Neural cell (in vitro differentiated cells): ENCODE data around the gene IMPDH2. TPM values are rescaled to one million over a fixed set of nuclear protein-coding genes. Genes with fewer than 3 reads are reported as not detected.
A peak's percentile ranks its signal among the peaks of the same experiment; 100 is the strongest.

Experiments
- H2AFZ ChIP-seq: fragments of 200-600, 300-800 bp; sonication (generic), shearing (Covaris generic); 2 replicates; pipeline ENCODE4 v1.6.0; 2014; ENCODE audit warnings: low read depth, mild to moderate bottlenecking, antibody characterized with exemption, low read length, moderate library complexity
- H3F3A ChIP-seq: fragments of 200-600 bp; shearing (Covaris generic); 2 replicates; pipeline ENCODE4 v1.6.1; 2016; ENCODE audit warnings: mild to moderate bottlenecking, moderate library complexity, mixed read lengths, antibody characterized with exemption, low read length; ENCODE audit not compliant: insufficient read depth, poor library complexity, severe bottlenecking
- H3K27ac ChIP-seq: fragments of 200-600, 300-800 bp; sonication (generic), shearing (Covaris generic); 2 replicates; pipeline ENCODE4 v1.5.1; 2014; ENCODE audit warnings: mild to moderate bottlenecking, low read length, moderate library complexity
- H3K27me3 ChIP-seq: fragments of 300-800, 200-600 bp; sonication (generic), shearing (Covaris generic); 2 replicates; pipeline ENCODE4 v1.6.0; 2014; ENCODE audit warnings: mild to moderate bottlenecking, low read depth, low read length, moderate library complexity; ENCODE audit not compliant: insufficient read depth
- H3K36me3 ChIP-seq: fragments of 300-800, 200-600 bp; sonication (generic), shearing (Covaris generic); 2 replicates; pipeline ENCODE4 v1.5.1; 2014; ENCODE audit warnings: mild to moderate bottlenecking, antibody characterized with exemption, low read length, moderate library complexity; ENCODE audit not compliant: insufficient read depth
- H3K4me2 ChIP-seq: fragments of 300-800, 200-600 bp; sonication (generic), shearing (Covaris generic); 2 replicates; pipeline ENCODE4 v1.6.0; 2014; ENCODE audit warnings: mild to moderate bottlenecking, low read length
- H3K4me3 ChIP-seq: fragments of 300-800, 200-600 bp; sonication (generic), shearing (Covaris generic); 2 replicates; pipeline ENCODE4 v1.5.1; 2014; ENCODE audit warnings: mild to moderate bottlenecking, low read length, moderate library complexity
- H3K79me2 ChIP-seq: fragments of 200-600 bp; shearing (Covaris generic); replicated peaks from 2 replicates; pipeline ENCODE4 v1.6.0; 2014; ENCODE audit warnings: mild to moderate bottlenecking, low read length, moderate library complexity; ENCODE audit not compliant: insufficient read depth
- H3K9ac ChIP-seq: fragments of 300-800, 200-600 bp; sonication (generic), shearing (Covaris generic); 2 replicates; pipeline ENCODE4 v1.6.1; 2016; ENCODE audit warnings: mild to moderate bottlenecking, low read length, mixed read lengths
- H3K9me2 ChIP-seq: fragments of 200-600 bp; shearing (Covaris generic); 2 replicates; pipeline ENCODE4 v1.6.1; 2016; ENCODE audit warnings: mild to moderate bottlenecking, low read length, mixed read lengths; ENCODE audit not compliant: insufficient read depth
- H3K9me3 ChIP-seq: fragments of 200-600, 300-800 bp; sonication (generic), shearing (Covaris generic); 2 replicates; pipeline ENCODE4 v1.6.1; 2016; ENCODE audit warnings: mild to moderate bottlenecking, mixed run types, low read length, moderate library complexity, mixed read lengths
- H4K20me1 ChIP-seq: fragments of 200-600 bp; shearing (Covaris generic); 2 replicates; pipeline ENCODE4 v1.6.1; 2016; ENCODE audit warnings: mild to moderate bottlenecking, mixed run types; ENCODE audit not compliant: insufficient read depth
- CTCF ChIP-seq: fragments of 450-650 bp; IDR thresholded peaks from 2 replicates; pipeline ENCODE4 v1.5.1; 2014; ENCODE audit warnings: antibody characterized with exemption, mild to moderate bottlenecking, moderate library complexity; ENCODE audit not compliant: poor library complexity, severe bottlenecking
- EP300 ChIP-seq: fragments of 450-650 bp; conservative IDR thresholded peaks from 2 replicates; pipeline ENCODE4 v1.6.1; 2014; ENCODE audit warnings: antibody characterized with exemption, mild to moderate bottlenecking, moderate library complexity; ENCODE audit not compliant: poor library complexity, severe bottlenecking
- EZH2 ChIP-seq: fragments of 200-600, 300-800 bp; shearing (Covaris generic), sonication (generic); IDR thresholded peaks from 2 replicates; pipeline ENCODE4 v1.6.1; 2014; ENCODE audit warnings: antibody characterized with exemption, low read length, borderline replicate concordance, mild to moderate bottlenecking; ENCODE audit not compliant: insufficient read depth, poor library complexity, severe bottlenecking
- MXI1 ChIP-seq: fragments of 450-650 bp; conservative IDR thresholded peaks from 2 replicates; pipeline ENCODE4 v1.6.1; 2014; ENCODE audit warnings: antibody characterized with exemption, mild to moderate bottlenecking; ENCODE audit not compliant: poor library complexity, severe bottlenecking
- POLR2AphosphoS5 ChIP-seq: IDR thresholded peaks from 2 replicates; pipeline ENCODE4 v1.6.1; 2012
- RAD21 ChIP-seq: fragments of 450-650 bp; conservative IDR thresholded peaks from 2 replicates; pipeline ENCODE4 v1.6.1; 2014; ENCODE audit warnings: antibody characterized with exemption, mild to moderate bottlenecking, moderate library complexity
- REST ChIP-seq: IDR thresholded peaks from 2 replicates; pipeline ENCODE4 v1.6.1; 2012; ENCODE audit warnings: borderline replicate concordance
- SMC3 ChIP-seq: fragments of 450-650 bp; conservative IDR thresholded peaks from 2 replicates; pipeline ENCODE4 v1.6.1; 2014; ENCODE audit warnings: antibody characterized with exemption, mild to moderate bottlenecking, moderate library complexity; ENCODE audit not compliant: poor library complexity
- TAF1 ChIP-seq: IDR thresholded peaks from 2 replicates; pipeline ENCODE4 v1.6.1; 2012; ENCODE audit warnings: low read depth
- polyA plus RNA-seq: library from polyadenylated mRNA; depleted of rRNA; stranded (reverse); fragments of >200 nt; gene quantifications from 2 replicates; pipeline ENCODE4 v1.2.3, GENCODE V29; 2014

IMPDH2 gene
- polyA plus RNA-seq, 1 donor from 2014 or later, result 137 TPM

- Histone ChIP-seq H2AFZ (peak within 1 kb of the TSS; percentile 94), H3K27ac (peak within 1 kb of the TSS; percentile 94), H3K4me3 (peak within 1 kb of the TSS; percentile 100), H3K27me3 (no peaks in the 10 kb centered on the region), H3K36me3 (no peaks in the 10 kb centered on the region), H3K4me2 (peak within 1 kb of the TSS; percentile 94), H3K9ac (peak within 1 kb of the TSS; percentile 97), H3K9me2 (no peaks in the 10 kb centered on the region), H3K9me3 (no peaks in the 10 kb centered on the region), H3F3A (no peaks in the 10 kb centered on the region), H4K20me1 (no peaks in the 10 kb centered on the region), H3K79me2 (peaks cover 18% of the 10 kb centered on the region)
- TF ChIP-seq MXI1 (peak; percentile 59), EP300 (peak; percentile 36), EZH2 (no peak), RAD21 (peak; percentile 29), REST (peak; percentile 7), TAF1 (no peak), CTCF (peak; percentile 99), POLR2AphosphoS5 (peak; percentile 95), SMC3 (peak; percentile 33)
Measured at GRCh38 chr3:49021813-49022687, 7.1 kb downstream of the IMPDH2 start, which contains the start of gene NDUFAF3. TSS of gene NDUFAF3 (plus strand) at chr3:49022121. CDS start at chr3:49022145, 24 bp downstream.

GRCh38 chr3:49021213-49021812, 7.9 kb downstream of the IMPDH2 start:
- H2AFZ ChIP-seq, result peak overlapping the region; percentile 94
- H3F3A ChIP-seq, result no peaks in the 10 kb centered on the region
- H3K9ac ChIP-seq, result peak overlapping the region; percentile 97
- H3K9me3 ChIP-seq, result no peaks in the 10 kb centered on the region
- TF ChIP-seq REST (peak; percentile 71), TAF1 (peak; percentile 80), SMC3 (no peak), POLR2AphosphoS5 (peak; percentile 99), MXI1 (peak; percentile 67), RAD21 (no peak)
- H3K4me3 ChIP-seq, result peak overlapping the region; percentile 100
- H3K4me2 ChIP-seq, result peak overlapping the region; percentile 94
- H3K79me2 ChIP-seq, result peaks cover 18% of the 10 kb centered on the region
- no peaks in the 10 kb centered on the region for H3K9me2 ChIP-seq
- peak overlapping the region; percentile 94 for H3K27ac ChIP-seq
- H4K20me1 ChIP-seq, result no peaks in the 10 kb centered on the region
- H3K27me3 ChIP-seq, result no peaks in the 10 kb centered on the region
- H3K36me3 ChIP-seq, result no peaks in the 10 kb centered on the region
